ENCODE results near the gene LIPC. TPM values are rescaled to one million over a fixed set of nuclear protein-coding genes. Genes with fewer than 3 reads are reported as not detected.

Gene LIPC
- total and polyA plus RNA-seq, 9 of the 15 experiments (the other 6 are each of a cell fraction or from before 2014, with no cell fraction given) = 0.07 to 0.41 (median 0.11) TPM; not detected in 2

DNA sequence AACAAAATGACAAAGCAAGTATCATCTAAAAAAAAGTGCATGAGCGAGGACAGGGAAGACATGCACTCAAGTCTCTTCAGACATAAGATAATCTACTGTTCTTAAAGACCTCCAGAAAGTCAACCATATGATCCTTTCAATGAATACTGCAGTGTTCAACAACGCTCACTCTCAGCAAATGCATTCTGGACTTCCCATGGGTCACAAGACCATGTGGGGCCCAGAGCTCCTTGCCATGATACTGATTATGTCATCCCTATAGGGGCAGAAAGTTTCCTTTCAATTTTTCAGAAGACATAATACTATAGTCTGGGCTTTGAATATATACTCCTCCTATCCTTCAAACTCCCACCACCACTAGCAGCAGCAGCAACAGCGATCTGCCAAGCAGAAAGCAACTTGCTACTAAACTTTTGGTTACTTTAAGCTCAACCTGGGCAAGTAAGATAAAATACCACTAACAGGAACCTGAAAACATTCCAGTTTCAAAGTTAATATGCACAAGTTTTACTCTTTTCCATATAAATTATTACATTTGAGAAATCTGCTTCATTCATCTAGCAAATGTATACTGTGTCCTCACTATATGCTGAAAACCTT is 174.2 kb downstream of the LIPC start (continued):
- no peak for TF ChIP-seq HMGN3 (IDR thresholded peaks at IDR 0.05; ENCODE audit: borderline replicate concordance, extremely low read depth, insufficient read length, low read depth, low read length)
- no peak for TF ChIP-seq ZNF444 (CRISPR knock-in tag; IDR thresholded peaks at IDR 0.05)

DNA sequence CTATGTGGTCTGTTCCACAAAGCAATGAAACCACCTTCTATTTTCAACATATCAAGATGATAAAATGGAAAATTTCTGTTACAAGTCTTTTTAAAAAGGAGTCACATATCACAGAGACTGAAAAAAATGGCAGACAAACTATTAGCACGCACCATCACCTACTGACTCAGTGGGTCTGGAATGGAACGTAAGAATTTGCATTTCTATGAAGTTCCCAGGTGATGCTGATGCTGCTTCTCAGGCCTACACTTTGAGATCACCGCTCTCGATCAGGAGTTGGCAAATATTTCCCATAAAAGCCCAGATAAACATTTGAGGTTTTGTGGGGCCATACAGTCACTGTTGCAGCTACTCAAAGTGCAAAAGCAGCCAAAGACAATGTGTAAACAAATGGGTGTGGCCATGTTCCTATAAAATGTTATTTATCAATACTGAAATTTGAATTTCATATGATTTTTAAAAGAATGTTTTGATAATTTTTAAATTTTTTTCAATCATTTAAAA is 174.8 kb downstream of the LIPC start:
- no peak for TF ChIP-seq POLR2AphosphoS2 (IDR thresholded peaks at IDR 0.05; ENCODE audit: low read length)
- TF ChIP-seq ARNT (IDR thresholded peaks at IDR 0.05) = no peak
- no peak for TF ChIP-seq ZNF23 (CRISPR knock-in tag; IDR thresholded peaks at IDR 0.05)
- TF ChIP-seq SRSF7 (optimal IDR thresholded peaks at IDR 0.05; ENCODE audit: low read depth, low read length) = no peak
- TF ChIP-seq OTX1 (CRISPR knock-in tag; IDR thresholded peaks at IDR 0.05) = no peak
- TF ChIP-seq, protein P1, sequence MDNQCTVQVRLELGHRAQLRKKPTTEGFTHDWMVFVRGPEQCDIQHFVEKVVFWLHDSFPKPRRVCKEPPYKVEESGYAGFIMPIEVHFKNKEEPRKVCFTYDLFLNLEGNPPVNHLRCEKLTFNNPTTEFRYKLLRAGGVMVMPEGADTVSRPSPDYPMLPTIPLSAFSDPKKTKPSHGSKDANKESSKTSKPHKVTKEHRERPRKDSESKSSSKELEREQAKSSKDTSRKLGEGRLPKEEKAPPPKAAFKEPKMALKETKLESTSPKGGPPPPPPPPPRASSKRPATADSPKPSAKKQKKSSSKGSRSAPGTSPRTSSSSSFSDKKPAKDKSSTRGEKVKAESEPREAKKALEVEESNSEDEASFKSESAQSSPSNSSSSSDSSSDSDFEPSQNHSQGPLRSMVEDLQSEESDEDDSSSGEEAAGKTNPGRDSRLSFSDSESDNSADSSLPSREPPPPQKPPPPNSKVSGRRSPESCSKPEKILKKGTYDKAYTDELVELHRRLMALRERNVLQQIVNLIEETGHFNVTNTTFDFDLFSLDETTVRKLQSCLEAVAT (IDR thresholded peaks at IDR 0.05) = no peak
- no peak for TF ChIP-seq RB1 (IDR thresholded peaks at IDR 0.05; ENCODE audit: low read depth)
- TF ChIP-seq CREB1 (IDR thresholded peaks at IDR 0.05) = no peak
- TF ChIP-seq CREB1 (CRISPR knock-in tag; IDR thresholded peaks at IDR 0.05) = no peak
- TF ChIP-seq ZNF232 (CRISPR knock-in tag; IDR thresholded peaks at IDR 0.05) = no peak
- no peak for TF ChIP-seq HMG20B (CRISPR knock-in tag; IDR thresholded peaks at IDR 0.05)
- no peak for TF ChIP-seq BRD9 (IDR thresholded peaks at IDR 0.05; ENCODE audit: low read depth, partially characterized antibody)
- TF ChIP-seq, protein P2, sequence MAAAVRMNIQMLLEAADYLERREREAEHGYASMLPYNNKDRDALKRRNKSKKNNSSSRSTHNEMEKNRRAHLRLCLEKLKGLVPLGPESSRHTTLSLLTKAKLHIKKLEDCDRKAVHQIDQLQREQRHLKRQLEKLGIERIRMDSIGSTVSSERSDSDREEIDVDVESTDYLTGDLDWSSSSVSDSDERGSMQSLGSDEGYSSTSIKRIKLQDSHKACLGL (CRISPR knock-in tag; IDR thresholded peaks at IDR 0.05; ENCODE audit: borderline replicate concordance, poor library complexity, severe bottlenecking) = no peak
- no peak for TF ChIP-seq POLR2A (conservative IDR thresholded peaks at IDR 0.05)
- no peak for TF ChIP-seq SIN3B (IDR thresholded peaks at IDR 0.05; ENCODE audit: low read depth)
- TF ChIP-seq ZNF3 (CRISPR knock-in tag; IDR thresholded peaks at IDR 0.05) = no peak
- no peak for TF ChIP-seq FIP1L1 (IDR thresholded peaks at IDR 0.05; ENCODE audit: low read depth, low read length, poor library complexity, severe bottlenecking)
- TF ChIP-seq ZNF239 (CRISPR knock-in tag; IDR thresholded peaks at IDR 0.05) = no peak
- TF ChIP-seq CAMTA2 (CRISPR knock-in tag; conservative IDR thresholded peaks at IDR 0.05) = no peak
- Histone ChIP-seq H3K79me2 (ENCODE audit: control insufficient read depth, insufficient read depth, low read length) (no peaks in the 10 kb centered on the region; the same call in 2 of the 3 replicates), H4K20me1 (replicated peaks; ENCODE audit: control insufficient read depth, insufficient read depth, low read length) (no peaks in the 10 kb centered on the region), H3K9ac (ENCODE audit: insufficient read depth in 1 of 2, low read depth in 2 of 2, low read length in 2 of 2) (no peak overlapping the region), H3K9me3 (replicated peaks; ENCODE audit: control insufficient read depth, insufficient read depth, low read depth, low read length) (no peaks in the 10 kb centered on the region), H3K4me3 (no peak overlapping the region), H3K4me1 (replicated peaks in 1 of 2; ENCODE audit: control insufficient read depth in 2 of 2, insufficient read depth in 2 of 2, low read length in 2 of 2) (no peaks in the 10 kb centered on the region), H3K36me3 (ENCODE audit: control insufficient read depth, insufficient read depth, low read length) (peaks cover 45% of the 10 kb centered on the region), H3K27ac (ENCODE audit: extremely low read depth, low read depth, low read length) (no peak overlapping the region), H3K27me3 (ENCODE audit: control insufficient read depth in 2 of 2, insufficient read depth in 2 of 2, low read length in 2 of 2) (no peaks in the 10 kb centered on the region), H3K4me2 (ENCODE audit: insufficient read depth, low read length) (no peak overlapping the region), H3K9me1 (ENCODE audit: control insufficient read depth, insufficient read depth, low read length) (no peaks in the 10 kb centered on the region), H2AFZ (ENCODE audit: low read depth, low read length) (no peak overlapping the region)
- ATAC-seq (no peak), DNase-seq (ENCODE audit: extremely low read depth in 1 of 4, low spot score in 3 of 4) (no peak), FAIRE-seq (no peak)
- POLR2A ChIA-PET = interaction anchor here (0.5 kb wide), 1 partner anchor 197 kb away, joined by 4 read pairs; no protein-coding TSS in a partner anchor
- intact Hi-C loops (cut with micrococcal nuclease) (no loop called here), in situ Hi-C loops (cut with MboI) (no loop called here)
- CTCF ChIA-PET (ENCODE audit: low intra/inter-chr PET ratio) = no interaction called here
- WGBS (ENCODE audit: insufficient coverage, low coverage, missing lambda C conversion rate) = 88% methylated on average over 4 of the region's 4 CpGs
- BruUV-seq (replicated peaks) = no TSS peak
